PC-3 (cell line): ENCODE results near the gene TCHHL1.
"Not testable (repeated sequence)": the region's sequence is repeated elsewhere in the genome, so short reads cannot be mapped to it uniquely, and the experiment has no call there.

Source experiments
- EZH2 ChIP-seq: fragments of 300-600 bp; sonication (generic); IDR thresholded peaks from one replicate; pipeline ENCODE4 v1.6.1; 2017; ENCODE audit warnings: antibody characterized with exemption, mild to moderate bottlenecking, low read length; ENCODE audit not compliant: unreplicated experiment
- EZH2phosphoT487 ChIP-seq: fragments of 300-600 bp; sonication (generic); IDR thresholded peaks from 2 replicates; pipeline ENCODE4 v1.6.1; 2018; ENCODE audit warnings: mild to moderate bottlenecking, antibody characterized with exemption, low read length, borderline replicate concordance
- TF ChIP-seq, protein P1 (sequence below): fragments of 300-600 bp; sonication (generic); conservative IDR thresholded peaks from 2 replicates; pipeline ENCODE4 v1.5.1; 2017; ENCODE audit warnings: antibody characterized with exemption, low read depth, mild to moderate bottlenecking, low read length

DNA sequence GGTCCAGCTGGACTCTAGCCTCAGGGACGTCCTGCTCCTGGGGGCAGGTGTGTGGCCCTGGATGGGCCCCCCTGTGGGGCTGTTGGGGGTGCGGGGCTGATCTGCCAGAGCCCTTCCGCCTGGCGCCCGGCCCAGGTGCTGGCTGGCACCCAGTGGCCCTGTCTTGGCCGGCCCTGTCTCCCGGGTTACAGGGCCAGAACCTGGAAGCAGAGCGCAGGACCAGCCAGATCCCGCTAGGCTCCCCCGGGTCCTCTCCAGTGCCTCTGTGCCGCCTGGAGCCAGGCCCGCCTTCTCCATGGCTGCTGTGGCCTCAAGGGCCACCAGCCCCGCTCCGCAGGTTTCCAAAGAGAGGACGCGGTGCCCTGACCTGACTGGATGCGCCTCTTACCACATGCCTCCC is 7.8 kb downstream of the TCHHL1 start:
- TF ChIP-seq, protein P1, sequence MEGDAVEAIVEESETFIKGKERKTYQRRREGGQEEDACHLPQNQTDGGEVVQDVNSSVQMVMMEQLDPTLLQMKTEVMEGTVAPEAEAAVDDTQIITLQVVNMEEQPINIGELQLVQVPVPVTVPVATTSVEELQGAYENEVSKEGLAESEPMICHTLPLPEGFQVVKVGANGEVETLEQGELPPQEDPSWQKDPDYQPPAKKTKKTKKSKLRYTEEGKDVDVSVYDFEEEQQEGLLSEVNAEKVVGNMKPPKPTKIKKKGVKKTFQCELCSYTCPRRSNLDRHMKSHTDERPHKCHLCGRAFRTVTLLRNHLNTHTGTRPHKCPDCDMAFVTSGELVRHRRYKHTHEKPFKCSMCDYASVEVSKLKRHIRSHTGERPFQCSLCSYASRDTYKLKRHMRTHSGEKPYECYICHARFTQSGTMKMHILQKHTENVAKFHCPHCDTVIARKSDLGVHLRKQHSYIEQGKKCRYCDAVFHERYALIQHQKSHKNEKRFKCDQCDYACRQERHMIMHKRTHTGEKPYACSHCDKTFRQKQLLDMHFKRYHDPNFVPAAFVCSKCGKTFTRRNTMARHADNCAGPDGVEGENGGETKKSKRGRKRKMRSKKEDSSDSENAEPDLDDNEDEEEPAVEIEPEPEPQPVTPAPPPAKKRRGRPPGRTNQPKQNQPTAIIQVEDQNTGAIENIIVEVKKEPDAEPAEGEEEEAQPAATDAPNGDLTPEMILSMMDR, result not testable (repeated sequence)
- TF ChIP-seq EZH2, EZH2phosphoT487: not testable (repeated sequence)
